Effector CD4-positive, alpha-beta T cell (primary cell): ENCODE data around the gene HSF2BP.

Experiments
- DNase-seq: peaks from one replicate; pipeline ENCODE4 v3.0.0-alpha.2; 2020

The HSF2BP gene

DNA sequence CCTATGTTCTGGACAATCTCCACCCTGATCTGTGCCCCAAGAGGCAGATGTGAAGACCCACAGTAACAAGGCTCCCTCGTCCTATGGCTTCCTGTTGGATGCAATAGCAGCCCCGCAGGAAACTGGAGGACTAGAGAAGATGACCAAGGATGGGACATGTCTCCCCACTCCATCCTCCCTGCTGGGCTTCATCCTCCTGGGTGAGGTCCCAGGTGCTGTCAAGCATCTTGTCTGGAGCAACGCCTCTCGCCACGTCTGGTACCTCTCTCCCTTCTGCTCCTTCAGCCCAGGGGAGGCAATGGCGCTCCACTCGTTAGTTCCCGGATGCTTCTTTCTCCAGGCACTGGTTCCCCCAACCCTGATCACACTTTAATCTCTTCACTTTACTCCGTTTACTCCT, 11.1 kb downstream of the HSF2BP start:
- no peak for DNase-seq

DNA sequence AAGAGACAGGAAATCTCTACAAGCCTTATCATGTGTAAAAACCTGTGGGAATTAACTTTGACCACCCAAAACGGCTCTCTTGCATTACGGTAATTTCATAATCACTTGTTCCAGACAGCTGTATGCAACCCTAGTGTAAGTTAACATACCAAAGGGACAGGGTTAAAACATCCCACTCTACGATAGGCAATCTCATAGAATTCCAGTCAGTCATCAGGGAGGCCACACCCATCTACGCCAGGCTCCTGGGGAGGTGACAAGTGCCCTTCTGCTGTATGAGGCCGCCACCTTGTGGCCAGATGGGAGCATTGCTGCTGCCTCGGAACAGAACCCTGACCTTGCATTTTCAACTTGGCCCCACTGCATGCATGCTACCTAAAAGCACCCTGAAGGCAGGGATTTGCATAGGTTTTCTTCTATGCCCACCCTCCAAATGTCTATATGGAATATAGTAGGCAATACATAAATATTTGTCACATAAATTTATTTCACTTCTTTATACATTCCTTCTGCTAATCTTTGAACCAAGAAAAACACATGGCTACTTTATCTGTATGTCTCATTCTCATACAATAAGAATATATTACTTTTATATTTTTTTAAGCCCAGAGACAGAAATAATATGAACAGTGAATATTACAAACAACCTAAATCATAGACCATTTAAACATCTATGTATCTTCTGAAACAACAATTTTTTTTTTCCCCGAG, 12.6 kb downstream of the HSF2BP start:
- peak; percentile 79 for DNase-seq

DNA sequence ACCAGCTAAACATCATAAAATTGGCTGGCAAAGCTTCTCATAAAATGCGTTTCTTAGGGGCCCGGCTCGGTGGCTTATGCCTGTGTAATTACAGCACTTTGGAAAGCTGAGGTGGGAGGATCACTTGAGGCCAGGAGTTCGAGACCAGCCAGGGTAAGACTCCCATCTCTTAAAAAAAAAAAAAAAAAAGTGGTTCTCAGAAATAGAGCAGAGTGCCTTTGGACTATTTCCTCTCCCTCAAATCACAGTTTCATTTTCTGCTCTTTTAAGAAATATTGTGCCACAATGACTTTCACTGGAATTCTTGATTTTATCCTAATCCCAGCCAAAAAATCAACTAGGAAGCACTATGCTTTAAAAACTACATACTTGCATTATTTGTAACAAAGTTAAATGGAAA, 13.3 kb downstream of the HSF2BP start:
- no peak for DNase-seq

DNA sequence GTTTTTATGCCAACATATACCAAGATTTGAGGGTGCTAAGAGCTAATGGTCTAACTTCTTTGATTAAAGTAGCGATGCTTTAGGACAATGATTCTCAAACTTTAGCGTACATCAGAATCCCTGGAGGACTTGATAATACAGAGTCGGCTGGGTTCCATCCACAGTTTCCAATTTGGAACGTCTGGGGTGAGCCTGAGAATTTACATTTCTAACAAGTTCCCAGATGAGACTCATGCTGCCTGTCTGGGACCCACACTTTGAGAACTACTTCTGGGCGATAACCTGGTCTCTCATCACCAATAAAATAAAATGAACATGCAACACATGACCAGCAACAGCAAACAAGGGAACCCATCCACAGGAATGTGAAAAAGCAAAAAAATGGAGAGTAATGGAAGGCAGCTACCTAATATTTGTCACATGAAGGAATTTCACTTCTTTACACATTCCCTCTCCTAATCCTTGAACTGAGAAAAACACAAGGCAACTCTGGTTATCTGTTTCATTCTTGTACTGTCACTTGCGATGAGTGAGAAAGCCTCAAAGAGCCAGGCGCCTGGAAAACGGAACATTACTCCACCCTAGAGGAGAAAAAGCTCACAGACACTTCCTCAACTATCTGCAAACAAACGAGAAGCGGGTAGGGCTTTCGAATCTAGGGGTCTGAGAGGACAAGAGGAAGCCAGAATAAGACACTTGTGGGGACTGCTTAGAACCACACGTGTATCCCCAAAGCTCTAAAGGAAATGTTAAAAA, 14.0 kb downstream of the HSF2BP start:
- DNase-seq, result no peak

DNA sequence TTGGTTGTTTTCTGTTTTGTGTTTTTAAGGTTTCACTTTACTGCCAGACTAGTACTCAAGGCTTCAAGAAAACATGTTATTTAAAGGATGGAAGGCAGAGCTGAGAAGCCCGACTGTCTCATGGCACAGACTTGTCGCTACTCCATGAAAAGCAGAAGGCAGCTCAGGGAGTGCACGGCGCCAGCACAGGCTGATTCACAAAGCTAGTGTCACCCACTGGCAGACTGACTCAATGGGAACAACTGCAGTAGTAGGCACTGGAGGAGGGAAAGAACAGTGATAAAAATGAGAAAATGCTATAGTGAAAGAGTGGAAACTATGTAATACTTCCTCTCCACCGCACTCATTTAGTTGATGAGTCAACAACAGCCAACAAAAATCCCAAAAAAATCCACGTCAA, 14.7 kb downstream of the HSF2BP start:
- DNase-seq, result no peak

DNA sequence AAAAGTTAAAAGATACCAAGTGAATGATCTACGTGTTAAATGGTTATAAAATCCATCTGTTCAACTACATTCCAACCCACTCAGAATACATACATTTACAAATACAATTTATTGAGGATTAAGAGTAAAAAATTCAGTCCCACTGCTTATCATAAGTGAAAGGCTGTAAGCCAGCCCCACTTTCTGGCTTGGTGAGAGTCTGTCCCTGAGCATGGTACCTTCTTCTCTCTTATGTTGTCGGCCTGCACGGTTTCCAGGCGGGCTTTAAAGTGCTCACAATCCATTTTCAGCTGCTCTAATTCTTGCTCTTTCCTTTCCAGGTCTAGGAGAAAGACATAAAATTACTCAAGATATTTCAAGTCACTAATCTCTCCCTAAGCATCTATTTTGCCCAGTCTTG, 15.2 kb downstream of the HSF2BP start:
- no peak for DNase-seq

DNA sequence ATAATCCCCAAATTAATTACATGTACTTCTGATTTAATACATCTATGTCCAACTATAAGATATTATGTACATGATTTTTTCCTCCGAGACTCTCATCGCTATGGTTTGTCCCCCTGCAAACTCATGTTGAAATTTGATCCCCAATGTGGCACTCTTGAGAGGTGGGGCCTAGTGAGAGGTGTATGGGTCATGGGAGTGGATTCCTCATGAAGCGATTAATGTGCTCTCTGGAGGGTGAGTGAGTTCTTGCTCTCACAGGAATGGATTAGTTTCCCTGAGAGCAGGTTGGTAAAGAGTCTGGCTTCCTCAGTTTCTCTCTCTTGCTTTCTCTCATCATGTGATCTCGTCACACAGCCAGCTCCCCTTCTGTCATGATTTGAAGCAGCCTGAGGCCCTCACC, 16.1 kb downstream of the HSF2BP start:
- DNase-seq, result no peak

DNA sequence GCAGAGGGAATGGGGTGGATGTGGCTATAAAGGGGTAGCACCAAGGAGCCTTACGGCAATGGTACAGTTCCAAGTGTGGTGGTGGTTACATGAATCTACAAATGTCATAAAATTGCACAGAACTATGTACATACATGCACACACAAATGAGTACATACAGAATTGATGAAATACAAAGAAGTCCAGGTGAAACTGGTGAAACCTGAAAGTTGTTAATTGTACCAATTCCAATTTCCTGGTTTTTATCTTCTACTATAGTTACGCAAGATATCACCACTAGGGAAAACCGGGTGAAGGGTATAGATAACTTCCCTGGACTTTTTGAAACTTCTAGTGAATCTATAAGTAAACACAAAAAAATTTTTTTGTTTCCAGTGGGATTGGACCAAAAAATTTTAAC, 18.9 kb downstream of the HSF2BP start:
- DNase-seq, result no peak

DNA sequence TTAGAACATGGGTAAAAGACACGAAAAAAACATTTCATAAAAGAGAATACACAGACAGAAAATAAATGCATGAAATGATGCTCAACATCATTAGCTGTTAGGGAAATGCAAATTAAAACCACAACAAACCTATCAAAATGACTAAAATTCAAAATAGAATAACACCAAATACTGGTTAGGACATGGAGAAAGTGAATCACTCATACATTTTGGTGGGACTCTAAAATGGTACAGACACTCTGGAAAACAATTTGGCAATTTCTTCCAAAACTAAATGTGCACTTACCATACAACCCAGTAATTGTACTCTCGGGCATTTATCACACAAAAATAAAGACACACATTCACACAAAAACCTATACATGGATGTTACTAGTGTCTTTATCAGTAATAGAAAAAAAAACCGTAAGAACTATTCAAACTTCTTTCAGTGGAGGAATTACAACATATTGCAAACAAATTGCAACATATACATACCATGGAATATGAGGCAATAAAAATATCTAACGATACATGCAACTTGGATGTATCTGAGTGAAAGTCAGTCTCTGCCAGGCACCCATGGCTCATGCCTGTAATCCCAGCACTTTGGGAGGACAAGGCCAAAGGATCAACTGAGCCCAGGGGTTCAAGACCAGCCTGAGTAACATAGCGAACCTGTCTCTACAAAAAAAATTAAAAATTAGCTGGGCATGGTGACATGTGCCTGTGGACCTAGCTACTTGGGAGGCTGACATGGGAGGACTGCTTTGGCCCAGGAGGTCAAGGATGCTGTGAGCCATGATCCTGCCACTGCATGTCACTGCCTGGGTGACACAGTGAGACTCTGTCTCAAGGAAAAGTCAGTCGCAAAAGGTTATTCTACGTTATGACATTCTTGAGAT, 19.6 kb downstream of the HSF2BP start:
- DNase-seq, result no peak

DNA sequence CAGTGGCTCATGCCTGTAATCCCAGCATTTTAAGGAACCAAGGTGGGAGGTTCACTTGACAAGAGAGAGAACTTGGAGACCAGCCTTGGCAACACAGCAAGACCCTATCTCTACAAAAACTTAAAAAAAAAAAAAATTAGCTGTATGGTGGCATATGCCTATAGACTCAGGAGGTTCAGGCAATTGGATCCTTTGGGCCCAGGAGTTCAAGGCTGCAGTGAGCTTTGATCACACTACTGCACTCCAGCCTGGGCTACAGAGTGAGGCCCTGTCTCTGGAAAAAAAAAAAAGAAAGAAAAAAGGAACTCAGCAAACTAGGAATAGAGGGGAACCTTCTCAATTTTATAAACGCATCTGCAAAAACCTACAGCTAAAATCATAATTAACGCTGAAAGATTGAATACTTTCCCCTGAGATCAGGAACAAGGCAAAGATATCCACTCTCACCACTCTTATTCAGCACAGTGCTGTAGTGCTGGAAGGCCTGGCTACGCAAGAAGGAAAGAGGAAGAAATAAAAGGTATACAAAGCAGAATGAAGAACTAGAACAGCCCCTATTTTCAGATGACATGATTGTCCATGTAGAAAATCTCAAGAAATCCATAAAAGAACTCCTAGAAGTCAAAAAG, 21.6 kb downstream of the HSF2BP start:
- no peak for DNase-seq

DNA sequence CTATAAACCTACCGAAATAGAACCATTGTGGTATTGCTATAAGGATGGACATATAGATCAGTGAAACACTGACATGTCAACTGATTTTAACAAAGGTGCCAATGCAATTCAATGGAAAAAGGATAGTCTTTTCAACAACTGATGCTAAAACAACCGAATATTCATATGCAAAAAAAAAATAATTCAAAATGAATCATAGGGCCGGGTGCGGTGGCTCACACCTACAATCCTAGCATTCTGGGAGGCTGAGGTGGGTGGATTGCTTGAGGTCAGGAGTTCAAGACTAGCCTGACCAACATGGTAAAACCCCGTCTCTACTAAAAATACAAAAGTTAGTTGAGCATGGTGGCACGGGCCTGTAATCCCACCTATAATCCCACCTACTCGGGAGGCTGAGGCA, 23.9 kb downstream of the HSF2BP start:
- DNase-seq, result no peak

DNA sequence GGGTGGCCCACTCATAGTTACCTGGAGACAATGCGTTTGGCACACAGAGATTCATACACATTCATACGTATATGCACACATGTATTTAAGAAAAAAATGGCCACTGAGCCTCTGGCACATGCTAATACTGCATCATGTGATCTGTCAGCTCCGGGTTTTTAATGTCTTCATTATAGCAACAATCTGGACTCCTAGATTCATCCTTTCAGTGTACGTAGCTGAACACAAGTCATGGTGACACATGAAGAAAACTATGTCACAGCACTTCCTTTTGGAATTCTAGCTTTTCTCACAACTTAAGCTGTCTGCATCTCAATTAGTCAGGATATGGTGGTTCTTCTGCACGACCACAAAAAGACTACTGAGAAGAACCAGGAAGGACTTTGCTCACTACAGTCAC, 24.7 kb downstream of the HSF2BP start:
- no peak for DNase-seq

DNA sequence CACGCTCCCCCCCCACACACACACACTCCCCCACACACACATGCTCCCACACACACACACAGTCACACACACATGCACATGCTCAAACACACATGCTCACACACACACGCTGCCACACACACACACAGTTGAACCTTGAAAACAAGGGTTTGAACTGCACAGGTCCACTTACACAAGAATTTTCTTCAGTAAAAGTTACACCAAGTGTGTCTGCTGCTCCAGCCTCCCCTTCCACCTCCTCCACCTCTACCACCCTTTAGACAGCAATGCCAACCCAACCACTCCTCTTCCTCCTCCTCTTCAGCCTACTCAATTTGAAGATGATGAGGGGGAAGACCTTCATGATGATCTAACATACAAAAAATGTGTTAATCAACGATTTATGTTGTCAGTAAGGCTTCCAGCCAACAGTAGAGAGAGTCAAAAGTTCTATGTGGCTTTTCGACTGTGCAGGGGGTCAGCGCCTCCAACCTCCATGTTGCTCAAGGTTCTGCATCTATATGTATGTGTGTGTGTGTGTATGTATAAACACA, 26.8 kb downstream of the HSF2BP start:
- no peak for DNase-seq

DNA sequence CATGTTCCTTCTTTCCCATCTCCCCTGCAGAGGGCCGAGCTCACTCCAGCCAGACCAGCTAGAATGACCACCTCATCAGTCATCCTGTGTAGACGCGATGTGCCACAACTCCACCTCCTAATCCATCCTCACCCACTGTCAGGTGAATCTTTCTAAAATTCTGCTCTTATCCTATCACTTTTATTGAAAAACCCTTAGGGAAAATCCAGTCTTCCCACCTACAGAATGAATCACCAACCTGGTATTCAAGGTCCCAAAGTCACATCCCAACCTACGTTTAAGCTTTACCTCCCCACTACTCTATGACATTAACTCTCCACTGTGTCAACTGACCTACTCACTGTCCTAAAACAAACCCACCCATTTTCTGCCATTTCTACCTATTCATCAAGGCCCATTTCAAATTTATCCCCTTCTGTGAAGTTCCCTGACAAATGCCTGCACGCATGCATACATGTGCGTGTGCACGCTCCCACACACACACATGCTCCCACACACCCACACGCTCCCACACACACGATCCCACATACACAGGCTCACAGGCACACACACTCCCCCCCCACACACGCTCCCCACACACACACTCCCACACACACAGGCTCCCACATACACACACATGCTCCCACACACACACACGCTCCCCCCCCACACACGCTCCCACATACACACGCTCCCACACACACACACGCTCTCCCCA, 27.7 kb downstream of the HSF2BP start:
- DNase-seq, result no peak

DNA sequence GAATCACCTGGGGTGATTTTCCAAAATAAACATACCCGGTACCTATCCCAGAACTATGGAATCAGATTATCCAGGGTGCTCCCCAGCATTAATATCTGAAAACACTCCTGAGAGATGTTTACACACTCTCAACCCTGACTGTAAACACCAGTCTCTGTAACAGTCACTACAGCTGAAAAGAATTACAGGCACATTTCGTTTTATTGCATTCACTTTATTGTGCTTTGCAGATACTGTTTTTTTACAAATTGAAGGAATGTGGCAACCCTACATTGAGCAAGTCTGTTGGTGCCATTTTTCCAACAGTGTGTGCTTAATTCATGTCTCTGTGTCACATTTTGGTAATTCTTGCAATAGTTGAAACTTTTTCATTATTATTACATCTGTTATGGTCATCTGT, 31.8 kb downstream of the HSF2BP start:
- DNase-seq, result no peak

DNA sequence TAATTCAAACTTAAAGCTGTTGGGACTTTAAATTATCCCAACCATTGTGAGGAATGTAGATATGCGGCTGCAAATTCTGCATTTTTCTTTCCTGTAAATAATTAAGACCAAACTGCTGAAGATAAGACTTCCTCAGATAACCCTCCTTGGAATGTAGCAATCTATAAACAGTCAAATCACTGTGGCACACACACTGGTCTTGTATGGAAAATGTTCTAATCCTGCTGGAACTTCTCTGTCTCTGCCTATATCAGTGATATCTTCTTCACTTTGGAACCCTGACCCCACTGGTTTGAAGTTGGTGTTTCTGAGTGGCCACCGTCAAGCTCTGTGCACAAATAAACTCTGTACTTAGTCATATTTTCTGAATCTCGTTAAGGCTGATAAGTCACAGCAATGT, 32.9 kb downstream of the HSF2BP start:
- no peak for DNase-seq

DNA sequence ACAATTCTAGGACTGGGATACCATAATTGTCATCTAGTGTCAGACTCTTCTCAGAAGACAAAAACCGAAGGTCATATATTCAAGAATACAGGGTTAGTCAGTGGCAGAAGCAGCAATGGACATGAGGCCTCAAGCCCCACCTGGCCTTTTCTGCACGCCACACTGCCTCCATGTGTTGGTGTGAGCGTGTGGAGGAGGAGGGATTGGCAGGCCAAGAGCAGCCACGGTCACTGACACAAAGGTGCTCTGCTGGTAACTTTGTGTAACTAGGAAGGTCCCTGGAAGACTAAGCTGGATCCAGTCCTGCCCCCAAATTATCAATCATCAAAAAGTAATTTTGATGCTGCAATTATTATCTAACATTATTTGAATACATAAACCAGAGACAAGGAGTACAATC, 34.9 kb downstream of the HSF2BP start:
- DNase-seq, result no peak

DNA sequence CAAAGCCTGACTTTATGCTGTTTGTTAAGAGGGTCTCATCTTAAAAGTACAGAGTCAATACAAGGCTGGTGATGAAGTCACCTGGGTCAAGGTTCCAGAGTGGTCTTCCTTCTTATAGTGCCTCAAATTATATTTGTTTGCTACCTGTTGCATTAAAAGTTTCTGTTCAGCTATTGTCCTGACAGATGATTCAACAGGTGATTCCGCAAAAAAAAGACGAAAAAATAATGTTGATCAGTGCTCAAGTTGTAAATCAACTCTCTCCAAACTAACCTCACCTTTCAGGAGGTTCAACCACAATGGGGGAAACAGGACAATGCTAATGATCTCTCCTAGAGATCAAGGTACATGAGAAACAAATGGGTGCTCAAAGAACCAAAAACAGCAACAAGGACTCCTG, 35.7 kb downstream of the HSF2BP start:
- DNase-seq, result no peak

DNA sequence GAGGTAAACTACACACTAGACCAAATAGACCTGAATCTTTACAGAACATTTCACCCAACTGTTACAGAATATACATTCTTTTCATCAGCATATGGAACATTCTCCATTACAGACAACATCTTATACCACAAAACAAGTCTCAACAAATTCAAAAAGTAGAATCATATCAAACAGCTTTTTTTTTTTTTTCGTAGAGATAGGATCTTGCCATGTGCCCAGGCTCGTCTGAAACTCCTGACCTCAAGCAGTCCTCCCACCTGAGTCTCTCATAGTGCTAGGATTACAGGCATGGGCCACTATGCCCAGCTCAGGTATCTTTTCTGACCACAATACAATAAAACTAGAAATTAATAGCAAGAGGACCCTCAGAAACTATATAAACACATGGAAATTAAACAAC, 36.5 kb downstream of the HSF2BP start:
- DNase-seq, result no peak

DNA sequence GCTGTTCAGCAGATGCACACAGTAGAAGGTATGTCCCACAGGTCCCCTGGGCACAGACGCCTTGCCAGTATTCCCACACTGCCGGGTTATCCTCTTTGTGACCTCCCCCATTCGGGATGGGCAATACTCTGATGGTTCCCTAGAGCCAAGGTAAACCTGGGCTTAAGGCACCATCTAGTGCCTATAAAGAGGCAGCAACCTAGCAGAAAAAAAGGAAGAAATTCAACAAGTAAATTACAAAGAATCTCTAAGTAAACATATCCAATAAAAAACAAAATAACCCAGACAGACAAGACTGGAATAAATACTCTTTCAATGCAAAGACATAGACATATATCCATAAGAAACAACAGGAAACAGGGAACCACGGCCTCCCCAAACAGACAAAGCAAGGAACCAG, 39.4 kb downstream of the HSF2BP start:
- DNase-seq, result no peak

DNA sequence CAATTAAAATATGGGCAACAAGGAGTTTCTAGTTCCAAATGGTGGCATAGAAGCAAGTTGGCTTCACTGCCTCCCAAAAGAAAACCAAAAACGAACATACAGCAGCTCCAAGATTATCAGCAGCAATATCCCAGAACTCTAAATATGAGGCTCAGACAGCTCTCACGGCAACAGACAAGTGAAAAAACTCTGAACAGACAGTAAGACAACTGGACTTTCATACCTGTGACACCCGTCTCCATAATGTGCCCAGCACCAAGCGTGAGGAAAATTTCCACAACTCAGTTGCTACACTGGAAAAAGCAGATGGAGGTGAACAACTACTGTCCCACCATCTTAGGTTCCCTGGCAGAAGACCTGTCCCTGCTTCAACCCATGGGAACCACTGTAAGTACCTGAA, 39.9 kb downstream of the HSF2BP start:
- no peak for DNase-seq

DNA sequence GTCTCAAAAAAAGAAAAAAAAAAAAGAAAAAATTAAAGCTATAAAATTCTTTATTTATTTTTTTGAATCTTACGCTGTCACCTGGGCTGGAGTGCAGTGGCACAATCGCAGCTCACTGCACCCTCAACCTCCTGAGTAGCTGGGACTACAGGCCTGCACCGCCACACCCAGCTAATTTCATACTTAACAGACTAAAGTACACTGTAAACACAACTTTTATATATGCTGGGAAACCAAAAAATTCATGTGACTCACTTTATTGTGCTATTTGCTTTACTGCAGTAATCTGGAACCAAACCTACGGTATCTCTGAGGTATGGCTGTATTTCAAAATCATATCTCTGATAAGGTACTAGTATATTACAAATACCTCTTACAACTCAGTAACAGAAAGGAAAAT, 40.3 kb downstream of the HSF2BP start:
- no peak for DNase-seq
